Stimulated activated CD4-positive, alpha-beta T cell treated with anti-CD3 and anti-CD28 coated beads, Interleukin-15, amount 100 ng/mL, for 24 hours (primary cell): ENCODE results near the gene FGFBP1.

Source experiments
- DNase-seq: peaks from one replicate; pipeline ENCODE4 v3.0.0-alpha.2; 2020

The FGFBP1 gene

GRCh38 chr4:15938640-15939039 is at the start of gene FGFBP1:
TSS of gene FGFBP1 (minus strand) at chr4:15938740. CDS start at chr4:15936632, 2,108 bp downstream.
- DNase-seq: no peak

- no peak for DNase-seq
Observed at GRCh38 chr4:15988222-15988621, 49.7 kb upstream of the FGFBP1 start.

- DNase-seq: no peak
Observed at GRCh38 chr4:15986907-15987306, 48.4 kb upstream of the FGFBP1 start.

- no peak for DNase-seq
Observed at GRCh38 chr4:15983610-15984009, 45.1 kb upstream of the FGFBP1 start.

- DNase-seq: no peak
Observed at GRCh38 chr4:15982842-15983524, 44.4 kb upstream of the FGFBP1 start.

- DNase-seq: no peak
Observed at GRCh38 chr4:15976456-15977447, 38.2 kb upstream of the FGFBP1 start.

- no peak for DNase-seq
Observed at GRCh38 chr4:15971068-15971801, 32.7 kb upstream of the FGFBP1 start.

GRCh38 chr4:15968551-15969300 is 30.2 kb upstream of the FGFBP1 start:
- DNase-seq: no peak

GRCh38 chr4:15965325-15965724 is 26.8 kb upstream of the FGFBP1 start:
- DNase-seq: no peak

GRCh38 chr4:15964159-15964558 is 25.6 kb upstream of the FGFBP1 start:
- no peak for DNase-seq

- peak; percentile 67 for DNase-seq
Observed at GRCh38 chr4:15963576-15963975, 25.0 kb upstream of the FGFBP1 start.

GRCh38 chr4:15963001-15963451 is 24.5 kb upstream of the FGFBP1 start, which contains the start of gene FGFBP2:
TSS of gene FGFBP2 (minus strand) at chr4:15963175. CDS start at chr4:15963129, 46 bp downstream.
- peak; percentile 76 for DNase-seq

GRCh38 chr4:15961781-15962510 is 23.4 kb upstream of the FGFBP1 start:
- DNase-seq: no peak

GRCh38 chr4:15958562-15958961 is 20.0 kb upstream of the FGFBP1 start:
- DNase-seq: peak; percentile 10

- DNase-seq: peak; percentile 90
Observed at GRCh38 chr4:15956179-15956850, 17.8 kb upstream of the FGFBP1 start.

GRCh38 chr4:15955670-15956069 is 17.1 kb upstream of the FGFBP1 start:
- no peak for DNase-seq

GRCh38 chr4:15953625-15954024 is 15.1 kb upstream of the FGFBP1 start:
- DNase-seq: no peak

- DNase-seq: no peak
Observed at GRCh38 chr4:15951781-15952180, 13.2 kb upstream of the FGFBP1 start.

GRCh38 chr4:15948826-15949225 is 10.3 kb upstream of the FGFBP1 start:
- no peak for DNase-seq

- DNase-seq: no peak
Observed at GRCh38 chr4:15947684-15948083, 9.1 kb upstream of the FGFBP1 start.

GRCh38 chr4:15945516-15945915 is 7.0 kb upstream of the FGFBP1 start:
- DNase-seq: no peak
